Activated T-cell treated with anti-CD3 and anti-CD28 coated beads, Interleukin-2, amount 50 U/mL, for 72 hours (primary cell): Measurements from ENCODE around the gene OPA1. TPM values are rescaled to one million over a fixed set of nuclear protein-coding genes. Genes with fewer than 3 reads are reported as not detected.
A peak's percentile ranks its signal among the peaks of the same experiment; 100 is the strongest.

ENCODE experiments used
- ATAC-seq, 2 donors: fragments of 150-1000 bp; cut with Tn5 transposase; replicated peaks in 1 of 2; 2 replicates each; pipeline ENCODE4 v1.10.0; 2021; ENCODE audit warnings: moderate library complexity in 2 of 2, mild to moderate bottlenecking in 1 of 2
- DNase-seq, 2 donors: peaks; one replicate each; pipeline ENCODE4 v3.0.0; 2021 to 2022; ENCODE audit warnings: mixed read lengths in 1 of 2
- H3K27ac Mint-ChIP-seq: one replicate; pipeline ENCODE4 v1.8.0; 2022; ENCODE audit warnings: mild to moderate bottlenecking, moderate library complexity, mixed read lengths
- H3K27me3 Mint-ChIP-seq: one replicate; pipeline ENCODE4 v1.8.0; 2022; ENCODE audit warnings: low read depth, mixed read lengths
- H3K36me3 Mint-ChIP-seq, 2 donors: one replicate each; pipeline ENCODE4 v1.8.0; 2022; ENCODE audit warnings: mixed read lengths in 2 of 2, mild to moderate bottlenecking in 1 of 2; ENCODE audit not compliant: insufficient read depth in 2 of 2
- H3K4me1 Mint-ChIP-seq: one replicate; pipeline ENCODE4 v1.8.0; 2022; ENCODE audit warnings: low read depth, mixed read lengths
- H3K4me3 Mint-ChIP-seq, 2 donors: one replicate each; pipeline ENCODE4 v1.8.0; 2022; ENCODE audit warnings: mild to moderate bottlenecking in 2 of 2, mixed read lengths in 2 of 2, moderate library complexity in 2 of 2
- H3K9me3 Mint-ChIP-seq, 2 donors: one replicate each; pipeline ENCODE4 v1.8.0; 2022; ENCODE audit warnings: mixed read lengths in 2 of 2
- total RNA-seq, 2 donors: library from RNA; stranded (reverse); gene quantifications; one replicate each; pipeline ENCODE4 v1.2.3, GENCODE V29; 2022

OPA1 gene
- total RNA-seq, 2 donors from 2014 or later = 67.5 to 76.6 TPM

- H3K4me1 Mint-ChIP-seq = no peaks in the 10 kb centered on the region
- no peak overlapping the region for H3K4me3 Mint-ChIP-seq
- peak; percentile 44 to 56 for ATAC-seq
- H3K36me3 Mint-ChIP-seq = peaks cover 4 to 12% of the 10 kb centered on the region in 2 donors
- no peak overlapping the region for H3K27ac Mint-ChIP-seq
- DNase-seq = no peak
- no peaks in the 10 kb centered on the region for H3K27me3 Mint-ChIP-seq
- H3K9me3 Mint-ChIP-seq = no peaks in the 10 kb centered on the region
Observed at GRCh38 chr3:193640728-193641439, 47.9 kb downstream of the OPA1 start.

DNA sequence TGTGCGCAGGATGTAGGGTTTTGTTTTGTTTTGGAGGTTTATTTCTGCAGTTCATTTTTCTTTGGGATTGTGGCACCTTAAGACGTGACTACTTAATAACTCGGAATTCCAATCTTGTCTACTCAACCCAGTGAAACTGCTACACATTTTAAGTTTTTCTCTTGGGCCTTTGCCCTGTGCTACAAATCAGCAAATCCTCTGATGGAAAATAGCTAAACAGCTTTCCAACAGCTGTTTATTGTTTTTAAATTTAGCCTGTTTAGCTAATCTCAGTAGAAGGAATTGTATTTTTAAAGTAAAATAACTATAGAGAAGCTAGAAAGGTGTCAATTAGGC is 48.4 kb downstream of the OPA1 start:
- Mint-ChIP-seq H3K9me3 (no peaks in the 10 kb centered on the region), H3K36me3 (peaks cover 5 to 17% of the 10 kb centered on the region in 2 donors), H3K27me3 (no peaks in the 10 kb centered on the region), H3K27ac (no peak overlapping the region), H3K4me3 (no peak overlapping the region), H3K4me1 (no peaks in the 10 kb centered on the region)
- DNase-seq (no peak), ATAC-seq (no peak)

DNA sequence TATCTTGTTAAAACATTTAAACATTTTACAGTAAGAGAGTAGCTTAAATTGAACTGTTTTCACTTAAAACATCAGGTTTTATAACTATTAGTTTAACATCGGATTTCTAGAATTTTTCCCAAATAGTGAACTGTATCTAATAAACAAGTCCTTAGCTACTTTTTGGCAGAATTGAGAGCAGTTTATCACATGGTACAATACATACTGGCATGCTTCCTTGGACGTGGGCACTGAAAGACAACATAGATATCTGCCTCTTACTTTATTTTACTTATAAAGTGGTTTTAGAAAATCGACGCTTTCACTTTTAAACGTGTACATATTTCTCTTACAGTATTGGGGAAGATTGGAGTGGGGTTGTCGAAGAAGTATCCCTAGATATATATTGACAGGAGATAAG is 52.8 kb downstream of the OPA1 start:
- Mint-ChIP-seq H3K27ac (no peak overlapping the region), H3K36me3 (peaks cover 4 to 24% of the 10 kb centered on the region in 2 donors)

DNA sequence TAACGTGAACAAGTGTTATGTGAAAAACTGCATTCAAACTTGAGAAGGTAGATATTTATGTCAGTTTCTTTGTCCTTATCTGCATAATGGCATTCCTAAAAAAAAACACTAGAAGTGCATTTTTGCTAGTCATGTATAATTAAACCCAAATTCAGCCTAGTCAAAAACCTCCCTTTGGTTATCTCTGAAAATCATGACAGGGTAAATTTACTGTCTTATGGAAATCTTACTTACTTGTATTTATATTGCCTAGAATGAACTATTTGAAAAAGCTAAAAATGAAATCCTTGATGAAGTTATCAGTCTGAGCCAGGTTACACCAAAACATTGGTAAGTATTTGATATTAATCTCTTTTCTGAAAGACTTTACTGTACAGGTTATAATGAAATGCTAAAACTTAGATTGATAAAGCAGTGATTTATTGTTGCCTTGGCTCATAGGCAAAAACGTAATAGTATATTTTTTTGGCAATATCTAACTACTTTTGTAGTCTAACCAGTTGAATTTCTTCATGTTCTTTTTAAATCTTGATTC is 55.6 kb downstream of the OPA1 start:
- no peak for ATAC-seq
- H3K27me3 Mint-ChIP-seq = no peaks in the 10 kb centered on the region
- H3K4me3 Mint-ChIP-seq = no peak overlapping the region
- H3K27ac Mint-ChIP-seq = no peak overlapping the region
- H3K9me3 Mint-ChIP-seq = no peaks in the 10 kb centered on the region
- no peaks in the 10 kb centered on the region for H3K4me1 Mint-ChIP-seq
- peaks cover 7 to 26% of the 10 kb centered on the region in 2 donors for H3K36me3 Mint-ChIP-seq
- no peak for DNase-seq

More for the DNA sequence above, 52.8 kb downstream of the OPA1 start:
- Mint-ChIP-seq H3K4me1 (no peaks in the 10 kb centered on the region), H3K4me3 (no peak overlapping the region), H3K9me3 (no peaks in the 10 kb centered on the region), H3K27me3 (no peaks in the 10 kb centered on the region)
- ATAC-seq (no peak), DNase-seq (no peak)

GRCh38 chr3:193650585-193650984 is 57.6 kb downstream of the OPA1 start:
- H3K27ac Mint-ChIP-seq = no peak overlapping the region
- no peak for ATAC-seq
- peaks cover 7 to 22% of the 10 kb centered on the region in 2 donors for H3K36me3 Mint-ChIP-seq
- no peak overlapping the region for H3K4me3 Mint-ChIP-seq
- H3K4me1 Mint-ChIP-seq = no peaks in the 10 kb centered on the region
- H3K9me3 Mint-ChIP-seq = no peaks in the 10 kb centered on the region
- H3K27me3 Mint-ChIP-seq = no peaks in the 10 kb centered on the region
- no peak for DNase-seq

DNA sequence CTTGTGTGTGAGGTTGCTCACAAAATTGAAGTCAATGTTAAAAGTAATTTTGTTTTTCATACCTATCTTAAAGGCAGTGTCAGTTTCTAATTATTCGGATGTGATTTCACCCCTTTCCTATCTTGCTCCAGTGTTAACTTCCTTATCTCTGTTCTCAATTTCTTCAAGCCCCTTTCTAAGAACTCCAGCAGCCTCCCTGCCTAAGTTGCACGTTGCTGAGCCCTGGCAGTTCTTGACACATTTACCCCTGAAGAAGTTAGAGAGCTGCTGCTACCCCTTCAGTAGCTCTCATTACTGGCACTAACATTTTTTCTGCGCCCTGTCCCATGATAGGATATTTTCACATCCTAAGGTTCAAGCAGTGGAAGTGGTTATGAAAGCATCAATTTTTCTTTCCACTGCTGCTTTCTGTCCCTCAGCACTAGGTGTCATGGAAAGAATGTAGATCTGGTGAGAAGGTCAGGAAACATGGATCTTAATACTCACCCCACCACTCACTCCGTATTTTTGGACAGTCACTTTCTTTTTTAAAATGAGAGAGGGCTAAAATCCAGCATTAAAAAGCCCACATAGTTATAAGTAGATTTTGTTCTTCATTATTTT is 62.9 kb downstream of the OPA1 start:
- no peak overlapping the region for H3K27ac Mint-ChIP-seq
- DNase-seq (no peak), ATAC-seq (no peak)
- H3K4me3 Mint-ChIP-seq = no peak overlapping the region
- H3K4me1 Mint-ChIP-seq = no peaks in the 10 kb centered on the region
- peaks cover 3 to 20% of the 10 kb centered on the region in 2 donors for H3K36me3 Mint-ChIP-seq
- no peaks in the 10 kb centered on the region for H3K27me3 Mint-ChIP-seq
- no peaks in the 10 kb centered on the region for H3K9me3 Mint-ChIP-seq

- Mint-ChIP-seq H3K4me1 (no peaks in the 10 kb centered on the region), H3K36me3 (peaks cover 3 to 21% of the 10 kb centered on the region in 2 donors), H3K9me3 (no peaks in the 10 kb centered on the region), H3K4me3 (no peak overlapping the region), H3K27ac (no peak overlapping the region), H3K27me3 (no peaks in the 10 kb centered on the region)
- ATAC-seq (no peak), DNase-seq (no peak)
Observed at GRCh38 chr3:193656445-193656844, 63.4 kb downstream of the OPA1 start.

- ATAC-seq (no peak), DNase-seq (no peak)
- Mint-ChIP-seq H3K4me3 (no peak overlapping the region), H3K36me3 (peaks cover 3 to 23% of the 10 kb centered on the region in 2 donors), H3K27ac (no peak overlapping the region), H3K27me3 (no peaks in the 10 kb centered on the region), H3K9me3 (no peaks in the 10 kb centered on the region), H3K4me1 (no peaks in the 10 kb centered on the region)
Observed at GRCh38 chr3:193656878-193657282, 63.9 kb downstream of the OPA1 start.

GRCh38 chr3:193660171-193660570 is 67.2 kb downstream of the OPA1 start:
- H3K27ac Mint-ChIP-seq = no peak overlapping the region
- no peak for ATAC-seq
- H3K27me3 Mint-ChIP-seq = no peaks in the 10 kb centered on the region
- no peak for DNase-seq
- no peak overlapping the region for H3K4me3 Mint-ChIP-seq
- no peaks in the 10 kb centered on the region for H3K4me1 Mint-ChIP-seq
- peaks cover 0 to 15% of the 10 kb centered on the region in 2 donors for H3K36me3 Mint-ChIP-seq
- no peaks in the 10 kb centered on the region for H3K9me3 Mint-ChIP-seq

DNA sequence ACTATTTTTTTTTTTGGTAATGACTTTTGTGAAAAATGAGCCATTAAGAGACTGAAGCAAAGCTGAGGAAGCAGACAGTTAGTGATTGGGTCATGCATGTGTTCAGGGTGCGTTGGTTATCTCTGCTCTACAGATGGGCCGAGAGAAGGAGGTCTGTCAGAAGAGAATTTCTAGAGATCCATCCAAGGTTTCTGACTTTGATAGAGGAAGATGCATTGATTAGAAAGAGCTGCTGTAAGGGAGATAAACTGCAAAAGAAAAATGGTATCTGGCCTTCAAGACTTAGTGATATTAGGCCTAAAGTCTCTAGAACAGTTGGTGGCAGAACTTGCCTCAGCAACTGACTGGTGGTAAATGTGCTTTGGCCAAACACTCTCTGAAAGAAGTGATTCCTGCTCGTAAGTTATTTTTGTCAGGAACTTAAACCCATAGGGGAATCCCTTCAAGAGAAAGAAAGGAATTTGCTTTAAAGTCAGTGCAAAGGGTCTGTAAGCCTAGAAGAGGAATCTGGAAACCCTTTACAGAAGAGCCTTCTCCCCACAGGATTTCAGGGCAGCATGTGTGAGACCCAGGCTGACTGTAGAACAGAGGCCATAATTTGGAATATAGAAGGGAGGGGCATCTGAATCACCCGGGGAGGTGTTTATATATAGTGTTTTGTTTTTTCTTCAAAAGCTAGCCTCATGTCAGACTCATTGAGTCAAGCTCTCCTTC is 67.8 kb downstream of the OPA1 start:
- no peak overlapping the region for H3K4me3 Mint-ChIP-seq
- H3K27ac Mint-ChIP-seq = peak overlapping the region; percentile 16
- no peak for ATAC-seq
- H3K9me3 Mint-ChIP-seq = no peaks in the 10 kb centered on the region
- H3K27me3 Mint-ChIP-seq = no peaks in the 10 kb centered on the region
- H3K4me1 Mint-ChIP-seq = no peaks in the 10 kb centered on the region
- H3K36me3 Mint-ChIP-seq = peaks cover 0 to 15% of the 10 kb centered on the region in 2 donors
- DNase-seq = no peak

- Mint-ChIP-seq H3K36me3 (peaks cover 0 to 12% of the 10 kb centered on the region in 2 donors), H3K4me3 (no peak overlapping the region), H3K4me1 (no peaks in the 10 kb centered on the region), H3K27ac (peak overlapping the region; percentile 28), H3K27me3 (no peaks in the 10 kb centered on the region), H3K9me3 (no peaks in the 10 kb centered on the region)
- ATAC-seq (no peak), DNase-seq (no peak)
Observed at GRCh38 chr3:193662757-193663322, 69.8 kb downstream of the OPA1 start.

DNA sequence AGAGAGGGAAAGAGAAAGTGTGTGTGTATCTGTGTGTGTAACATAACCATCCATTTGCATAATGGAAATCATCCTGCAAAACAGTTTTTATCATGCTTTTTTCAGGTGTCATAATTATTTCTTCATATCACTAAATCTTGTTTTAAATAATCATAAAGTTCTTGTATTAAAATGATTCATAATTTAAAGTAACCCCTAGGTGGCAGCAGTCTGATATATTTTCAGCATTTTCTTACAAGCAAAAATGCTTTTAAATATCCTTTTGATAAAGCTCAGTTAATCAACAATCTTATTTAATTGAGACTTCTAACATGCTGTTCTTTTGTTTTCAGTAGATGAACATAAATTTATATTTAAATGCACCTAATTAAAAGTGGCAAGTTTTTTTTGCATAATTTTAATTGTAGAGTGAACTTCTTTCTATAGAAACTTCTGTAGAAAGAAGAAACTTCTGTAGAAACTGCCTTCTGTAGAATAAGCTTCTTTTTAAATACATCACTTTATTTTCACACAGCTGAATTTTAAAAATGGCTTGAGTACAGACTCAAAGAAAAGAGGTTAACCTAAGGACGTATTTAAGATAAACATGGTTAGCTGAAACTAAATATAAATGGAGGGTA is 72.5 kb downstream of the OPA1 start:
- no peaks in the 10 kb centered on the region for H3K9me3 Mint-ChIP-seq
- no peak for ATAC-seq
- no peak overlapping the region for H3K27ac Mint-ChIP-seq
- DNase-seq = no peak
- H3K36me3 Mint-ChIP-seq = peaks cover 0 to 17% of the 10 kb centered on the region in 2 donors
- H3K4me1 Mint-ChIP-seq = no peaks in the 10 kb centered on the region
- no peaks in the 10 kb centered on the region for H3K27me3 Mint-ChIP-seq
- H3K4me3 Mint-ChIP-seq = no peak overlapping the region

- no peak for DNase-seq
- H3K4me1 Mint-ChIP-seq = peaks cover 12% of the 10 kb centered on the region
- ATAC-seq = no peak
- H3K9me3 Mint-ChIP-seq = no peaks in the 10 kb centered on the region
- no peak overlapping the region for H3K27ac Mint-ChIP-seq
- H3K36me3 Mint-ChIP-seq = peaks cover 0 to 26% of the 10 kb centered on the region in 2 donors
- H3K4me3 Mint-ChIP-seq = no peak overlapping the region
- no peaks in the 10 kb centered on the region for H3K27me3 Mint-ChIP-seq
Observed at GRCh38 chr3:193673845-193674244, 80.8 kb downstream of the OPA1 start.
